DMS114 treated with DMSO at 0.1 percent for 48 hours (cell line): ENCODE data around the gene ZBTB7A.

Experiments
- DNase-seq: peaks from one replicate; lab custom pipeline; 2025; ENCODE audit not compliant: unreplicated experiment; lab: John Stamatoyannopoulos, UW

Gene ZBTB7A

DNA sequence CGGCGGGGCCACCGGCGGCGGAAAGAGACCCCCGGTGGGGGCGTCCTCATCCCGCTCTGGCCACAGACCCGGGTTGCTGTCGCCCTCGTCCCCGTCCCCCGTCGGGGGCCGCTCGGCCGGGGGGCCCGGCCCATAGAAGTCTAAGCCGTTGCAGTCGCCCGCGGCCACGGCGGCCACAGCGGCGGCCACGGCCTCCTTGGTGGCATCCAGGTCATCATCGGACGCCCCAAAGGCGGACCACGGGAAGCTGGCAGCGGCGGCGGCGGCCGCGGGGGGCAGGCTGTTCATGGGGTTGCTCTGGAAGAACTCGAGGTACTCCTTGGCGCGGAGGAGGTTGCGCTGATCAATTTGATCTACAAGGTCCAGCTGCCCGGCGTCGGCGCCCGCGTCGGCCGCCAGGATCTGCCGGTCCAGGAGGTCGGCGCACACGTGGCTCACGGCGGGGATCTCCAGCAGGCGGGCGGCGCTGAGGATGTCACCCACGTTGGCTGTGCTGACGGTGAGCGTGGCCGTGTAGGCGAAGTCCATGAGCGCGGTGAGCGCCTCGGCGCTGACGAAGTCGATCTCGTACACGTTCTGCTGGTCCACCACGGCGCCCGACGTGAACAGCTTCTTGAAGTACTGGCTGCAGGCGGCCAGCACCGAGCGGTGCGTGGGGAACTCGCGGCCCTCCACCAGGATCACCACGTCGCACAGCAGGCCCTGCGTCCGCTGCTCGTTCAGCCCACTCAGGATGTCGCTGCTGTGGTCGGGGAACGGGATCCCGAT lies 12.1 kb downstream of the ZBTB7A start:
- no peak for DNase-seq

DNA sequence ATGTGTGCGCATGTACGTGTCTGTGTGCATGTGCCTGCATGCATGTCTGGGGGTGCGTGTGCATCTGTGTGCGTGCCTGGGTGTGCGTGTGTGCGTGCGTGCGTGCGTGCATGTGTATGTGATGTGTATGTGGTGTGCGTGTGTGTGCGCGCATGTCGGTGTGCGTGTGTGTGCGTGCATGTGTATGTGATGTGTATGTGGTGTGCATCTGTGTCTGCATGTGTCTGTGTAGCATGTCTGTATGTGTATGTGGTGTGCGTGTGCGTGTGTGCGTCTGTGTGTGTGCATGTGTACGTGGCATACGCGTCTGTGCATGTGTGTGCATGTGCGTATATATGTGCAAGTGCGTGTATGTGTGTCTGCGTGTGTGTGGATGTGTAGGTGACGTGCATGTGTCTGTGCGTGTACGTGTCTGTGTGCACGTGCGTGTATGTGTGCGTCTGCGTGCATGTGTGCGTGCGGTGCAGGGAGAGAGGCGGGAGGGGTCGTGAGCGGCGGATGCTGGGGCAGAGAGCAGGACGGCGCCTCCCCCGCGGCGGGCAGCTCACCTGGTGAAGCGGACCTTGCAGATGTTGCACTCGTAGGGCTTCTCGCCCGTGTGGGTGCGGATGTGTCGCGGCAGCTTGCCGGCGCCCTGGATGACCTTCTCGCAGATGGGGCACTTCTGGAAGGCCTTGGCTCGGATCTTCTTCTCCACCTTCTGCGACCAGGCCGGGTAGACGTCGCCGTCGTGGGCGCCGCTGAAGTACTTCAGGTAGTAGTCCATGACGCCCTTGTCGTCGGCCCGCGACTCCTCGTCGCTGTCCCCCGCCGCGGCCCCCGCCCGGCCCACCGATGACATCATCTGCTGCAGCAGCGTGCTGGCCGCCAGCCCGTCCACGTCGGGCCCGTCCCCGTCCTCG lies 13.0 kb downstream of the ZBTB7A start:
- DNase-seq = no peak

DNA sequence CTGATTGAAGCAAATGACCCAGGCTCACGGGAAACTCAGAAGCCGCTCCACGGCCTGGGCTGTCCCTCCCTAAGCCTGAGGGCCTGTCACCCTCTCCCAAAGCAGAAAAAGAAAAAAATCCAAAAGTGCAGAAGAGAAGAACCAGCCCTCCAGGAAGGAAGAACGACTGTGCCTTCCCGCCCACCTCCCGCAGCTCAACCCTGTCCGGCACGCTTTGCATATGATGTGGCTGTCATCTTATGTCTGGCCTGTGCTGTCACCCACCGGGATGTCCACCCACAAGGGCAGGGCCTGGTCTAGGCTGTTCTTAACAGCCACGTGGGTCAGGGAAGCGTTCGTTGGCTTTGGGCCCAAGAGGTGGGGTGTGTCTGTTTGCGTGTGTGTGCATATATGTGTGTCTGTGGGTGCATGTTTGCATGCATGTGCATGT lies 13.7 kb downstream of the ZBTB7A start:
- DNase-seq = no peak

DNA sequence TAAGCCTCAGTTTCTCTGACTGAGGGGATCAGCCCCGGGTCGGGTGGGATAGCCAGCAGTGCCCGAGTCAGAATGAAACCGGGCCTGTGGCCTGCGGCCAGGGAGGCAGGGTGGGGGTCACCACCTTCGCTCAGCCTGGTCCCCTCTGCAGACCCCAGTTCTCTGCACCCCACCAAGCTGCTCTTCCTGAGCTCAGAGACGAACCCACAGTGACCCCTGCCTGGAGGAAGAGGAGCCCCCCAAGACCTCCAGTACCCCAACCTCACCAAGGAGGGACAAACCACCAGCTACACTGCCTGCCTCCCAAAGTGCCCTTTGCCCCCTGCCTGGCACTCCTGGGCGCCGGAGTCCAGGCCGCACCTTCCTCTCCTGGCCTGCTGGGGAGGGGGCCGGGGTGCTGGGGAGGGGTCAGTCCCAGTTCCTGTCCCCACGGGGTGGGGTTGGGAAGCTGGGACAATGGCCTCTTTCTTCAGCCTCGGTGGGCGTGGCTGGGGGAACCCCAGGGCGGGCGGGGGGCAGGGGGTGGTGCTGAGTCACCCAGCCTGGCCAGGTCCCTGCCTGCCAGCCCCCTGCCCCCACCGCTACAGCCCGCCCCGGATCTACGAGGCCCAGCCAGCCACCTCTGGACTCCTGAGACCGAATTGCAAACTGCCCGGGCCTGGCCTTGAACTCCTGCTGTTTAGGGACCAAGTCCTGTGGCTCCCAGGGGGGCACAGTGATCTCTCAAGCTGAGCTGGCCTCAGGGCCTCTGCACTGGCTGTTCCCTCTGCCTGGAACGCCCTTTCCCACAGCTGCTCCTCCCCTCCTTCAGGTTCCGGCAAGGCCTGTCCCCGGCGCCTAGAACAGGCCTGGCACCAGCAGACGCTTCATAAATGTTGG lies 14.3 kb downstream of the ZBTB7A start:
- no peak for DNase-seq

DNA sequence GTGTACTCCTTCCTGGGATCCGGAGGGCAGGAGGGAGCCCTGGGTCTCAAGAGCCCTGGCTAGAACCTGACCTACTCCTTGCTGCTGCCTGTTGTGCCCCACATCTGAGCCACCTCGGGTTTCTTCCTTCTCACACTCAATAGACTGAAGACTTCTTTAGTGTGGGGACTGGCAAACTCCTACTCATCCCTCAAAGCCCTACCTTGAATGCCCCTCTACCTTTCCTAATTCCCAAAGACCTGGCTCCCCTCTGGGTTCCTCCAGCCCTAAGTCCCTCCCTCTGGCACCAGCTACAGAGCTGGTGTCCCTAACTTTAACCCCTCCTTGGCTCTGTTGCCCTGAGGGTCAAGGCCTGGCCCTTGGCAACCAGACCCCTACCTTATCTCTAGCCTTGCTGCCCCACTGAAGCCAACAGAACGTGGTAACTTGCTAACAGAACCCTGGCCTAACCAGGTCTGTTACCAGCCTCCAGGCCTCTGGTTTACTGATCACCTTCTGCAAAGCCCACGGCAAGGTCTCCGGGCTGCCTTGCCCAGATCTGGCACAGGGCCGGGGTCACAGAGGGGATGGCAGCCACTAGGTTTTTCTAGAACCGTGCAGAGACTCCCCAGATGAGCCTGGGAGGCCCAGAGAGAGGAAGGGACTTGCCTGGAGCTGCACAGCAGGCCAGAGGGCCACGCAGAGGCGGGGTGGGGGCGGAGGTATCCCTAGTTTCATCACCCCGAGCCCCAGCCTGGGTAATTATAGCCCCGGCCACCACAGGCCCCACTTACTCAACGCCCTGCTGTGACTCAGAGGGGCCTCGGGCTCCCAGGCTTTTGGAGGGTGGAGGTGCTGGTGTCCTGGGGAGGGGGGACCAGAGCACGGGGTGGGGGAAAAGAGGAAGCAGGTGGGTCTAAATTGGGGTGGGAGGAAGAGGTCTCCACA lies 15.3 kb downstream of the ZBTB7A start:
- no peak for DNase-seq

DNA sequence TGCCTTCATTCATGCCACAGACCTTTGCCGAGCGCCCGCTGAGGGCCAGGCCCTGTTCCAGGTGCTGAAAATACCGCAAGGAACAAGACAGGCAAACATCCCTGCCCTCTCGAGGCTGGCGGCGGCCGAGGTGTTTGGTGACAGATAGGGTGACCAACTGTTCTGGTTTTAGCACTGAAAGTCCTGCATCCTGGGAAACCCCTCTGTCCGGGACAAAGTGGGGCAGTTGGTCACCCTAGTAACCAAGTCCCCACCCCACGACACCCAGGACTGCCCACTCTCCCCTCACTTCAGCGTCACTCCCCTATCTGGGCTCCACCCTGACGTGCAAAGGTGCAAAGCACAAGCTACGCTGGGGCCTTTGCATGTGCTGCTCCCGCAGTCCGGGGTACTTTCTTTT lies 17.3 kb downstream of the ZBTB7A start:
- no peak for DNase-seq

DNA sequence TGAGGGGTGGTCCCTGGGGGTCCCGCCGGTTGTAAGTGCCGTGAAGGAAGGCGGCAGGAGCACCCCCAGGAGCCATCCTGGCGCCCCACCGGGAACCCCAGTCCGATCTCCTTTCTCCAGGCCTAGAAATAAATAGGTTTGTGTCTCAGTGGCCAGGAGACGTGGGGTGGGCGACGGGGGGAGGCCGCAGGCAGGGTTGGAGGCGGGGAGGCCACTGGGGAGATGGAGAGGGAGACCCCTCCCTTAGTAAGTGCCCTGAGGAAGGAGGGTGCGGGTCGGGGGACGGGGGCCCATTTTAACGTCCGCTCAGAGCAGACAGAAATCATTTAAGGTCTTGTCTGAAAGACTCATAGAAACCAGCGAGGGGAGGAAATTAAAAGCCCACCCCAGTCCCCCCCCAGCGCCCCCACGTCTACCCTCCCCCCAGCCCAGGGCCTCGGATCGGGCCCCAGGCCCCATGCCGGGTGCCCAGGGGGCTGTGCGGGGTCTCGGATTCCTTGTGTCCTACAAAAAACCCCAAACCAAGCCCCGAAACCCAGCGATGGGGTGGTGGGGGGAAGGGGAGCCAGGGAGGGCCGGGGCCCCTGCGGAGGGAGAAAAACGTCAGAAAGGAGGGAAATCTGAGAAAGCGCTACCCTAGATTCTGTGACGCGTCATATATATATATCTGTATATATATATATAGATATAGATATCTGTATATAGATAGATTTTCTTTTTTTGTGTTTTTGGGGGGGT lies 19.6 kb downstream of the ZBTB7A start:
- no peak for DNase-seq

DNA sequence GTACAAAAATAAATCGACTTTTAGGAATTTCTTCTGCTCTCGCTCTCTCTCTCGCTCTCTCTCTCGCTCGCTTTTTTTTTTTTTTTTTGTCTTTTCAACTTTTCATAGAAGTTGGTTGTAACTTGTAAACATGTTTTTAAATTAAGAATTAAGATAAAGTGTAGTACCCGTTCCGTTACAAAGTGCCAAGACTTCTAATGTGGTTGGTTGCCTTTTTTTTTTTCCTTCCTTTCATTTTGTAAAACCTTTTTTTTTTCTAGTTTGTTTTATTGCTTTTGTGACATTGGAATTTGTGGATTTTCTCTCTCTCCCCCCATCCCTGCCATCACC lies 20.4 kb downstream of the ZBTB7A start:
- no peak for DNase-seq

DNA sequence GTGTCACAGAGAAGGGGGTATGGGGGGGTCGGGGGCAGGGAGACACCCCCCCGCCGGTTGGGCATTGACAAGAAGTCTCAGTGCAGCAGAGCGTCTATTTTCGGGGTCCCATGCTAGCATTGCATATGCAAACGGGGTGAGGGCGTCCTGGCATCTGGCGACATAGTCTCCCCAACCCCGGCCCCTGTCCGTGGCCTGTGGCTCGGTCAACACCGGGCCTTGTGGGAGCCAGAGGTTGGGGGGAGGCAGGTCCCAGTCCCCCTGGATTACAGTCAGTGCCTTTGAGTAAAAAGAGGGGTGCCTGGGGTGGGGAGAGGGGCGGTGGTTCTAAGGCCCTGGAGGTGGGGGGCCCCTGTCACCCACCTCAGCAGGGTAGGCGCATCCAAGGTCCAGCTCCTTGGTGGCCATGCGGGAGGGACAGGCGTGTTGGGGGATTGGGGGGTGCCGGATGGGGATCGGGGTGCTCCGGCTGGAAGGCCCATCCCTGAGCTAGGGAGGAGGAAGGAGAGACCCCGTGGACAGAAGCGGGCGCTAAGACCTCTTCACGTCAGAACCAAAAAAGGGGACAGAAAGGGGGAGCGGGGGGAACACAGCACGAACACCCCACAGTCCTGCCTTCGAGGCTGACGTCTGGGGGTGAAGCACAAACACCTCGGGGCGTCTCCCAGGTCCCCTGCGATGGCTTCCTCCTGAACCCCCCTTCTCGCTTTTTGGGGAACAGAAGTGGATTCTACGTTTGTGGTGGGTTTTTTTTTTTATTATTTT lies 20.9 kb downstream of the ZBTB7A start:
- no peak for DNase-seq

DNA sequence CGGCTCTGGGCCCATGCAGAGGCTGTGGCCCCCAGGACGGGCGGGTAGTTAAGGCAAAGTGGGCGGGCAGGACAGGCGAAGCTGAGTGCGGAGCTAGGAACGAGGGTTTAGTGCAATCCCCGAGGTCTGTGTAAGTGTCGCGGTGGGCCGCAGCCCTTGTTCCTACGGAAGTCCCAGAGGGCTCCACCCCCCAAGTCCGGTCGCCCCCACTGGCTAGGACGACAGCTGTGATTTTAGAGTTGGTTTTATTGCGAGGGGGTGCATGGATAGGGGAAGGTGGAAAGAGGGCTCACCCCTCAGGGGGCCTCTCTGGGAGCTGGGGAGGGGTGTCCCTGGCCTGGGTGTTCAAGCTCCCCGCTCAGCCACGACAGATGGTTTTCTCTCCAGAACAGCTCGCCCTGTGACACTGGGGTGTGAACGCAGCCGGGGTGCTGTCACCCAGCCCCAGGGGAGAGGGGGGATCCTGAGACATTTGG lies 21.7 kb downstream of the ZBTB7A start:
- no peak for DNase-seq

DNA sequence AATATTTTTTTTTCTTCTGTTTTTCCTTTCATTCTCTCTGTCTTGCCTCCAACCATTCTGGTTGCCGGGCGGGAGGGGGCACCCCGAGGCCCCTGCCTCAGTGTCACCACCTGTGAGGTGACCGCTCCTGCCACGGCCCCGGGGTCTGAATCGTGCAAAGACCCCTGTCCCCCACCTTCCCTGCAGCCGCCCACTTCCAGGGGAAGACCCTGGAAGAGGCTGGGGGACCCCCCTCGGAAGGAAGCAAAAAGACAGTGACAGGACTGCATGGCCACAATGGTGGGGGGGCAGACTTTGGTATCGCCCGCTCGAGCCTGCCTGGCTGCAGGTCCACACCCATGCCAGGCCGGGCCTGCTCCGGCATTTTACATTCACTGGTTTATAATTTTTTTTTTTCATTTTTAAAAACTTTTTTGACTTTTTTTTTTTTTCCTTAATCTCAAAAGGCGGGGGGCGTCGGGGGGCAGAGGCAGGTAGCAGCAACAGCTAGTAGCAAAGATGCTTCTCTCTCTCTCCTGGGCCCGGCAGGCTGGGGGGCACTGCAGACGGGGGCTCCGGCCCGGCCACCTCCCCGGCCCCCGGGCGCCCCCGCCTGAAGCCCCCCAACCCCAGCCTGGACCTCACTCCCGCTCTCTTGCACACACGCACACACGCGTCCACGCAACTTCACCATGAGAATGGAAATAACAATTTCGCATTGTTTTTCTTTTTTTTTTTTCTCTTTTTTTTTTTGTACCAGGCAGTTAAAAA lies 22.6 kb downstream of the ZBTB7A start:
- DNase-seq = no peak

DNA sequence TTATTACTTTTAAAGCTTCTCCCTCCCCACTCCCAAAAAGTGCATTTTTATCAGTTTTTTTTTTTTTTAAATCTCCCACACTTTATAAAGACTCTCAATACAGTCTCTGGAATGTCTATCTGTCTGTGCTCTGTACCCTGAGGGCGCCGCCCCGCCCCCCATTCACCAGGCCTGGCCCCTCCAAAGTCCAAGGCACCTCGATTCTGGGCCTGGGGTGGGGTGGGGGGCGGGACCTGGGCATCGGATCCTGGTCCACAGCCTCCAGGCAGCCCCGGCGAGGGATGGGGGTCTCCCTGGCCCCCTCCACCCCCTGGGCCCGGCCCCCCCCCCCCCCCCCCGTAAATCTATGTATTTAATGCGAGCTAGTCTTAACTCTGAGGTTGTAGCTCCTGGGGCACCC lies 23.3 kb downstream of the ZBTB7A start:
- DNase-seq = no peak

DNA sequence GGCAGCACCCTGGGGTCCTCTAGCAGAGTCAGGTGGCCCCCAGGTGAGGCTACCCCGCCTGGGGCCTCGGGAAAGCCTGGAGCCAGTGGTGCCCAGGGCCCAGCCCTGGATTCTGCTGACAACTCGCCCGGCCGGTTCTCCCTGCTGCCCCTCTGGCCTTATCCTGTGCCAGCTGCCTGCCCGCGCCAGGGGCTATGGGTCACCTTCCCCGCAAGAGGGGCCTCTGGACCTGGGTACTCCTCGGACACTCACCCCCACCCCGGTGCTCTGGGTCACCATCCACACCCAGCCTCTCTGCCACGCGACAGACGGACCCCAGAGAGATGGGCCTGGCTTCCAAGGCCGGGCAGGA lies 24.0 kb downstream of the ZBTB7A start:
- no peak for DNase-seq

DNA sequence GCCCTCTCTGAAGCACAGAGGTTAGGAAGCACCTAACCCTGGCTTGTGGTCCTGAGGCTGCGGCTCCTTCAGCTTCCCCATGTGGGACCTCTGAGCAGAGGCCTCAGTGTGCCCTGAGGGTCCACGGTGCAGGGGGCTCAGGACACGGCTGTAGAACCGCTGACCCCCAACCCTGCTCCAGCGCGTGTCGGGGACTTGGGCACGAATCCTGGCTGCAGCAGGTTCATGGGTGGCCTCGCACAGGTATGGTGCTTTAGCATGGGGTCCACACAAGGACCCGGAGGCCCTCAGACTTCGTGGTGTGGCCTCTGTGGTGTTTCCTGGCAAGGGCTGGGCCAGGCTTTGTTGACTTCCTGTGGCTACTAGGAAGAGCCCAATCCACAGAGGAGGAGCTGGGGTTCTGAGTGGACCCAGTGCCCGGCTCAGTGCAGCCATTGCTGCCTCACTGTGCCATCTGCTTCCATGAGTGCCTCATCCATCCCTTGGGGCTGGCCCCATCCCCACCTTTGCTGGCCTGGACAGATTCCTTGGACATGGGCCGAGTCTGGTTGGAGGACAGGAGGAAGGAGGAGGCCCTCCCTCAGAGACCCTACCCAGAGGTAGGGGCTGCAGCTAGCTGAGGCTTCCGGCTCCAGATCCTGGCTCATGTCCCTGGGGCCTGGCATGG lies 24.5 kb downstream of the ZBTB7A start:
- DNase-seq = no peak

DNA sequence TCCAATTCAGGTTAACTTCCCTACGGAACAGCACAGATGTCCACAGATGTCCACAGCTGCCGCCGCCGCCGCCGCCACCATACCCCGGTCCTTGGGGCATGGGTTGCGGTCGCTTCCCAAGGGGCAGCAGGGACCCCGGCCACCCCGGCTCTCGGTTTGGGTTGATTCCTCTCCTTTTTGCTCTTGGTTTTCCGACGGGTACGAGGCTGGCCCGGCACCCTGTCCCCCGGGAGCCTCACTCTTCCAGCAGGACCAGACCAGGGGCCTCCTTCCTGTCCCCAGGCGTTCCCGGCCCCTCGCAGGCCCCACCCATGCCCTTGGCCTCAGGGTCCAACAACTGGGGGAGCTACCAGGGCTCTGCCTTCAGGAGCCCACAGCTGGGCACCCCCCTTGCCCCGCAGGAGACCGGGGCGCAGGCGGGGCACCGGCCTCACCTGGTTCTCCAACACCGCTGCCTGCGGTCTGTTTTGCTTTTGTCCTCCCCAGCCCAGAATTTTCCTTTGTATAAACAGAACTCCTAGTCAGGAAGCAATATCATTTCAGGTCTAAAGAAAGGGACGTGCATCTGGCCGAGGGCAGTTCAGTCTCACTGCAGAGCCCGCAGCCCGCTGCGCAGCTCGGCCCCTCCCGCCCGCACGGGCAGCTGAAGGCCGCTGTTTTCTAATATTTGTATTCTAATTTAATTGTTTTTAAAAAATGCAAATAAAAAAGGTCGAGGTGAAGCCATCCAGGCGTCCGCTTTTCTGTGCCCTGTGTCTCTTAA lies 27.9 kb downstream of the ZBTB7A start:
- DNase-seq = no peak

DNA sequence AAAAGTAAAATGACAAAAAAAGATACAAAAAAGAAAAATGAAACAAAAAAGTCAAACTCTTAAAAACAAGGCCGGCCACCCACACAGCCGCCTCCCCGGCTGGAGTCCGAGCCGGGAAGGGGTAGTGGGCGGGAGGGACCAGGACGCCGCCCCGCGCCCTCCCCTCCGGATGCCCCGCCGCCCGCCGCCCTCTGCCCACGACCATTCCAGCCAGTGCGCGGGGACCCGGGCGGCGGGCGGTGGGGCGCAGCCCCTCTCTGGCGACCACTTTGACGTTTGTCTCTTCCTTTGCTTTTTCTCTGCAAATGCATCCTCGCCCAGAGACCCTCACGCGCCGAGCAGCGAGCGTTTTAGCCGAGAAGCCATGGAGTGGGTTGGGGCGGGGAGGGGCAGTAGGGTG lies 28.6 kb downstream of the ZBTB7A start:
- no peak for DNase-seq
